ENCODE data around the gene FAT1. TPM values are rescaled to one million over a fixed set of nuclear protein-coding genes. Genes with fewer than 3 reads are reported as not detected.

FAT1 gene
- total and polyA plus RNA-seq, 2 donors (not counting 3 experiments of a cell fraction or from before 2014, with no cell fraction given) = 9.2 to 9.8 TPM

DNA sequence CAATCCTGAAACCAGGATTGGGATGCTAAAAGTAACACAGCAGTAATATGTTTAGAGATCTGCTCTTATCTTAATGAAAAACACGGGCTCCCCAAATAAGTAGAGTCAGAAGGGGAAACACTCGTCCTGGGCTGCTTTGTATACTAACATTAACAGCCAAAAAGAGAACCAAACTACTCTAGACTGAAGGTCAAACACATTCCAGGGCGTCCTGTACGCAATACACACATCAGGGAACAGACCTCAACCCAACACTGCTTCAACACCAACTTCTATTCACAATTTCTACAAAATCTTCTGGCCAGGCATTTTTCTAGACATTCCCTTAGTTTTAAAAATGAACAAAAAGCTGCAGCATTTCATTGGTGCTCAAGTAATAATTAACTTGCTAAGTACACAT lies 21.4 kb downstream of the FAT1 start:
- Histone ChIP-seq H3K27ac (ENCODE audit: insufficient read depth, low read depth, low read length) (no peak overlapping the region), H3K9me1 (replicated peaks; ENCODE audit: control insufficient read depth, extremely low read depth, insufficient read depth, low read length) (no peaks in the 10 kb centered on the region), H4K20me1 (replicated peaks; ENCODE audit: control insufficient read depth, extremely low read depth, insufficient read depth, low read length) (no peaks in the 10 kb centered on the region), H3K4me2 (ENCODE audit: insufficient read depth, low read length) (no peak overlapping the region), H3K9ac (replicated peaks; ENCODE audit: extremely low read depth, insufficient read depth, low read length) (no peak overlapping the region), H3K4me3 (replicated peaks in 1 of 3; ENCODE audit: insufficient read depth in 1 of 3, low read depth in 1 of 3, low read length in 3 of 3) (no peak overlapping the region), H3K9me3 (replicated peaks; ENCODE audit: control insufficient read depth, insufficient read depth, low read length) (no peaks in the 10 kb centered on the region), H3K79me2 (ENCODE audit: control insufficient read depth, insufficient read depth, low read length) (no peaks in the 10 kb centered on the region), H3K4me1 (ENCODE audit: control insufficient read depth, extremely low read depth, insufficient read depth, low read length) (no peaks in the 10 kb centered on the region), H3K36me3 (ENCODE audit: control insufficient read depth in 2 of 2, extremely low read depth in 1 of 2, insufficient read depth in 2 of 2, low read length in 2 of 2) (no peaks in the 10 kb centered on the region), H3K27me3 (ENCODE audit: control insufficient read depth in 2 of 2, insufficient read depth in 2 of 2, low read length in 2 of 2) (no peaks in the 10 kb centered on the region), H2AFZ (ENCODE audit: low read depth, low read length) (no peak overlapping the region)
- BruUV-seq (replicated peaks) = no TSS peak
- ChIA-PET POLR2A (no interaction called here), CTCF (no interaction called here)
- dilution Hi-C loops (cut with MboI; ENCODE audit: extremely low pct_ligation_motif_present, low sequenced_read_pairs) (no loop called here), intact Hi-C loops (cut with micrococcal nuclease) (no loop called here)
- DNase-seq (ENCODE audit: low read depth, low spot score) (no peak), FAIRE-seq (no peak)
- no peak for TF ChIP-seq EZH2 (IDR thresholded peaks at IDR 0.05; ENCODE audit: borderline replicate concordance, low read depth, low read length, severe bottlenecking)
- TF ChIP-seq, protein P1, sequence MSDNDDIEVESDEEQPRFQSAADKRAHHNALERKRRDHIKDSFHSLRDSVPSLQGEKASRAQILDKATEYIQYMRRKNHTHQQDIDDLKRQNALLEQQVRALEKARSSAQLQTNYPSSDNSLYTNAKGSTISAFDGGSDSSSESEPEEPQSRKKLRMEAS (IDR thresholded peaks at IDR 0.05; ENCODE audit: insufficient read depth, insufficient read length) = no peak

DNA sequence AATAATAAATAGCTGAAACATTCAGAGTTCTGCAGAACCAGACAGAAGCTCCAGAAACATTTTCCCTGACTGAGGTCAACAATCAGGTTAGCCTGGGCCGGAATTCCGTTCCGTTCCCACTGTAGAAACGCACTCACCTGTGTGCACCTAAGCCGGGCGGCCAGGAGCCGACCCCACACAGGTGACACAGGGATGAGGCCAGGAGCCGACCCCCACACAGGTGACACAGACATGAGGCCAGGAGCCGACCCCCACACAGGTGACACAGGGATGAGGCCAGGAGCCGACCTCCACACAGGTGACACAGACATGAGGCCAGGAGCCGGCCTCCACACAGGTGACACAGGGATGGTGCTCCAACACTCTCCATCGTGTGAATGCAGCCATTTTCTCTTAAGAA lies 21.9 kb downstream of the FAT1 start:
- Histone ChIP-seq H3K9ac (replicated peaks; ENCODE audit: extremely low read depth, insufficient read depth, low read length) (no peak overlapping the region), H3K4me3 (replicated peaks in 1 of 3; ENCODE audit: insufficient read depth in 1 of 3, low read depth in 1 of 3, low read length in 3 of 3) (no peak overlapping the region), H3K4me1 (ENCODE audit: control insufficient read depth, extremely low read depth, insufficient read depth, low read length) (no peaks in the 10 kb centered on the region), H3K27me3 (ENCODE audit: control insufficient read depth in 2 of 2, insufficient read depth in 2 of 2, low read length in 2 of 2) (no peaks in the 10 kb centered on the region), H3K36me3 (ENCODE audit: control insufficient read depth in 2 of 2, extremely low read depth in 1 of 2, insufficient read depth in 2 of 2, low read length in 2 of 2) (no peaks in the 10 kb centered on the region), H4K20me1 (replicated peaks; ENCODE audit: control insufficient read depth, extremely low read depth, insufficient read depth, low read length) (no peaks in the 10 kb centered on the region), H2AFZ (ENCODE audit: low read depth, low read length) (no peak overlapping the region), H3K4me2 (ENCODE audit: insufficient read depth, low read length) (no peak overlapping the region), H3K9me3 (replicated peaks; ENCODE audit: control insufficient read depth, insufficient read depth, low read length) (no peaks in the 10 kb centered on the region), H3K79me2 (ENCODE audit: control insufficient read depth, insufficient read depth, low read length) (no peaks in the 10 kb centered on the region), H3K27ac (ENCODE audit: insufficient read depth, low read depth, low read length) (no peak overlapping the region), H3K9me1 (replicated peaks; ENCODE audit: control insufficient read depth, extremely low read depth, insufficient read depth, low read length) (no peaks in the 10 kb centered on the region)
- ChIA-PET CTCF (interaction anchor here (1.4 kb wide), 1 partner anchor 32 kb away, joined by 3 read pairs; no protein-coding TSS in a partner anchor), POLR2A (no interaction called here)
- no peak for DNase-seq (ENCODE audit: low read depth, low spot score)
- TF ChIP-seq JUN (IDR thresholded peaks at IDR 0.05; ENCODE audit: borderline replicate concordance, insufficient read depth, insufficient read length, low read depth) (no peak), MYC (IDR thresholded peaks at IDR 0.05; ENCODE audit: low read depth, low read length) (no peak), FOS (IDR thresholded peaks at IDR 0.05; ENCODE audit: borderline replicate concordance, insufficient read depth, low read length) (no peak), POLR2AphosphoS5 (IDR thresholded peaks at IDR 0.05; ENCODE audit: insufficient read depth, low read depth, low read length) (no peak), POLR2A (IDR thresholded peaks at IDR 0.05; ENCODE audit: low read depth, low read length) (no peak), GATA2 (IDR thresholded peaks at IDR 0.05; ENCODE audit: insufficient read depth, insufficient read length, low read depth, low read length) (no peak), EZH2 (IDR thresholded peaks at IDR 0.05; ENCODE audit: borderline replicate concordance, low read depth, low read length, severe bottlenecking) (no peak)
- TF ChIP-seq, protein P1 (IDR thresholded peaks at IDR 0.05; ENCODE audit: insufficient read depth, insufficient read length) = no peak
- TF ChIP-seq, protein P2, sequence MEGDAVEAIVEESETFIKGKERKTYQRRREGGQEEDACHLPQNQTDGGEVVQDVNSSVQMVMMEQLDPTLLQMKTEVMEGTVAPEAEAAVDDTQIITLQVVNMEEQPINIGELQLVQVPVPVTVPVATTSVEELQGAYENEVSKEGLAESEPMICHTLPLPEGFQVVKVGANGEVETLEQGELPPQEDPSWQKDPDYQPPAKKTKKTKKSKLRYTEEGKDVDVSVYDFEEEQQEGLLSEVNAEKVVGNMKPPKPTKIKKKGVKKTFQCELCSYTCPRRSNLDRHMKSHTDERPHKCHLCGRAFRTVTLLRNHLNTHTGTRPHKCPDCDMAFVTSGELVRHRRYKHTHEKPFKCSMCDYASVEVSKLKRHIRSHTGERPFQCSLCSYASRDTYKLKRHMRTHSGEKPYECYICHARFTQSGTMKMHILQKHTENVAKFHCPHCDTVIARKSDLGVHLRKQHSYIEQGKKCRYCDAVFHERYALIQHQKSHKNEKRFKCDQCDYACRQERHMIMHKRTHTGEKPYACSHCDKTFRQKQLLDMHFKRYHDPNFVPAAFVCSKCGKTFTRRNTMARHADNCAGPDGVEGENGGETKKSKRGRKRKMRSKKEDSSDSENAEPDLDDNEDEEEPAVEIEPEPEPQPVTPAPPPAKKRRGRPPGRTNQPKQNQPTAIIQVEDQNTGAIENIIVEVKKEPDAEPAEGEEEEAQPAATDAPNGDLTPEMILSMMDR (IDR thresholded peaks at IDR 0.05; ENCODE audit: extremely low read depth in 1 of 2, insufficient read depth in 1 of 2, low read depth in 1 of 2, low read length in 2 of 2) = no peak
- dilution Hi-C loops (cut with MboI; ENCODE audit: extremely low pct_ligation_motif_present, low sequenced_read_pairs) (no loop called here), intact Hi-C loops (cut with micrococcal nuclease) (no loop called here)
- no TSS peak for BruUV-seq (replicated peaks)
- no peak for FAIRE-seq
